Endodermal cell (in vitro differentiated cells): ENCODE measurements around the gene LRP2BP. TPM values are rescaled to one million over a fixed set of nuclear protein-coding genes. Genes with fewer than 3 reads are reported as not detected.

Experiments
- DNase-seq: peaks from one replicate; pipeline ENCODE4 v3.0.0-alpha.2; 2017
- H3K27ac ChIP-seq: 2 replicates; pipeline ENCODE4 v1.5.1; 2013; ENCODE audit warnings: mild to moderate bottlenecking, low read depth, low read length, moderate library complexity
- H3K27me3 ChIP-seq: 2 replicates; pipeline ENCODE4 v1.6.1; 2013; ENCODE audit warnings: mild to moderate bottlenecking, low read length, moderate library complexity; ENCODE audit not compliant: insufficient read depth, control insufficient read depth, poor library complexity, severe bottlenecking
- H3K36me3 ChIP-seq: 2 replicates; pipeline ENCODE4 v1.7.0; 2013; ENCODE audit warnings: mild to moderate bottlenecking, low read length, moderate library complexity; ENCODE audit not compliant: control insufficient read depth, insufficient read depth
- H3K4me1 ChIP-seq: one replicate; pipeline ENCODE4 v1.7.0; 2013; ENCODE audit warnings: low read length; ENCODE audit not compliant: control insufficient read depth, insufficient read depth
- H3K4me3 ChIP-seq: 2 replicates; pipeline ENCODE4 v1.5.1; 2013; ENCODE audit warnings: mild to moderate bottlenecking, low read length, moderate library complexity
- H3K9ac ChIP-seq: 2 replicates; pipeline ENCODE4 v1.6.1; 2013; ENCODE audit warnings: mild to moderate bottlenecking, low read length, moderate library complexity; ENCODE audit not compliant: poor library complexity, severe bottlenecking; ENCODE audit errors: extremely low read depth
- H3K9me3 ChIP-seq: 2 replicates; pipeline ENCODE4 v1.6.1; 2013; ENCODE audit warnings: mild to moderate bottlenecking, low read length, moderate library complexity; ENCODE audit not compliant: control insufficient read depth
- H3K27ac Mint-ChIP-seq: 2 replicates; pipeline ENCODE4 v1.8.0; 2020; ENCODE audit warnings: mixed read lengths
- H3K27me3 Mint-ChIP-seq: 2 replicates; pipeline ENCODE4 v1.8.0; 2021; ENCODE audit warnings: mild to moderate bottlenecking, mixed read lengths; ENCODE audit not compliant: insufficient read depth
- H3K36me3 Mint-ChIP-seq: 2 replicates; pipeline ENCODE4 v1.8.0; 2020; ENCODE audit warnings: low read depth, mixed read lengths
- H3K4me1 Mint-ChIP-seq: 2 replicates; pipeline ENCODE4 v1.8.0; 2020; ENCODE audit warnings: mixed read lengths
- H3K4me3 Mint-ChIP-seq: 2 replicates; pipeline ENCODE4 v1.8.0; 2020; ENCODE audit warnings: mild to moderate bottlenecking, moderate library complexity, mixed read lengths
- H3K9me3 Mint-ChIP-seq: 2 replicates; pipeline ENCODE4 v1.8.0; 2020; ENCODE audit warnings: mild to moderate bottlenecking, mixed read lengths
- WGBS, 2 experiments: methylation state at CpG; one replicate each; pipeline versions ENCODE4 v1.1.5 to v1.1.7; 2013; ENCODE audit warnings: missing lambda C conversion rate in 2 of 2, mixed read lengths in 1 of 2; ENCODE audit not compliant: insufficient coverage in 1 of 2, insufficient read length in 1 of 2; 5-methylcytosine and 5-hydroxymethylcytosine counted together
- total RNA-seq, 2 donors: library from RNA; stranded (reverse); fragmentation: NEBNext Ultra II Directional in 1 of 2; extraction: Animal tissue kit (Norgen Biotek cat#: 25700) in 1 of 2; gene quantifications; 2 replicates in 1 of 2; 3 replicates in 1 of 2; pipeline ENCODE4 v1.2.1, GENCODE V29; 2021
- TF ChIP-seq, protein P1 (sequence below): fragments of 200-600 bp; sonication (generic); conservative IDR thresholded peaks from 2 replicates; pipeline ENCODE4 v1.5.0; 2021; ENCODE audit warnings: antibody characterized with exemption, mild to moderate bottlenecking

The LRP2BP gene
- total RNA-seq, 2 donors from 2014 or later, result 0.15 TPM; not detected in 1

DNA sequence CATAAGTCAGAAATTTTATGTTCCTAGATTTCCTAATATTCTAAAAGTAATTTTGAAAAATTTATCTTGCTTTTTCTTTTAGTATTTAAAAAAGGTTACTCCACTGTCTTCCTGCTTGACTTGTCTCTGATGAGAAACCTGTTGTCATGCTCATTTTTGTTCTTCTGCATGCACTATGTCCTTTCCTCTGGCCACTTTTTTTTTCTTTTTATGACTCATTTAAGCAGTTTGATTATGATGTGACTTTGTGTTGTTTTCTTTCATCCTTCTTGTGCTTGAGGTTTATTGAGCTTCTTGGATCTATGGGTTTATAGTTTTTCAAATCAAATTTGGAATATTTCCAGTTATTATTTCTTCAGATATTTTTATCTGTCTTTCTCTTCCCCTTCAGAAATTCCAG lies 42.1 kb upstream of the LRP2BP start:
- Histone ChIP-seq H3K9ac (no peak overlapping the region), H3K4me1 (no peaks in the 10 kb centered on the region), H3K36me3 (no peaks in the 10 kb centered on the region), H3K4me3 (no peak overlapping the region), H3K27ac (no peak overlapping the region), H3K9me3 (no peaks in the 10 kb centered on the region), H3K27me3 (no peaks in the 10 kb centered on the region)
- Mint-ChIP-seq H3K36me3 (no peaks in the 10 kb centered on the region), H3K27ac (no peak overlapping the region), H3K27me3 (no peaks in the 10 kb centered on the region), H3K4me3 (no peak overlapping the region), H3K9me3 (no peaks in the 10 kb centered on the region), H3K4me1 (no peaks in the 10 kb centered on the region)
- TF ChIP-seq, protein P1, sequence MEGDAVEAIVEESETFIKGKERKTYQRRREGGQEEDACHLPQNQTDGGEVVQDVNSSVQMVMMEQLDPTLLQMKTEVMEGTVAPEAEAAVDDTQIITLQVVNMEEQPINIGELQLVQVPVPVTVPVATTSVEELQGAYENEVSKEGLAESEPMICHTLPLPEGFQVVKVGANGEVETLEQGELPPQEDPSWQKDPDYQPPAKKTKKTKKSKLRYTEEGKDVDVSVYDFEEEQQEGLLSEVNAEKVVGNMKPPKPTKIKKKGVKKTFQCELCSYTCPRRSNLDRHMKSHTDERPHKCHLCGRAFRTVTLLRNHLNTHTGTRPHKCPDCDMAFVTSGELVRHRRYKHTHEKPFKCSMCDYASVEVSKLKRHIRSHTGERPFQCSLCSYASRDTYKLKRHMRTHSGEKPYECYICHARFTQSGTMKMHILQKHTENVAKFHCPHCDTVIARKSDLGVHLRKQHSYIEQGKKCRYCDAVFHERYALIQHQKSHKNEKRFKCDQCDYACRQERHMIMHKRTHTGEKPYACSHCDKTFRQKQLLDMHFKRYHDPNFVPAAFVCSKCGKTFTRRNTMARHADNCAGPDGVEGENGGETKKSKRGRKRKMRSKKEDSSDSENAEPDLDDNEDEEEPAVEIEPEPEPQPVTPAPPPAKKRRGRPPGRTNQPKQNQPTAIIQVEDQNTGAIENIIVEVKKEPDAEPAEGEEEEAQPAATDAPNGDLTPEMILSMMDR, result no peak
- DNase-seq, result no peak

DNA sequence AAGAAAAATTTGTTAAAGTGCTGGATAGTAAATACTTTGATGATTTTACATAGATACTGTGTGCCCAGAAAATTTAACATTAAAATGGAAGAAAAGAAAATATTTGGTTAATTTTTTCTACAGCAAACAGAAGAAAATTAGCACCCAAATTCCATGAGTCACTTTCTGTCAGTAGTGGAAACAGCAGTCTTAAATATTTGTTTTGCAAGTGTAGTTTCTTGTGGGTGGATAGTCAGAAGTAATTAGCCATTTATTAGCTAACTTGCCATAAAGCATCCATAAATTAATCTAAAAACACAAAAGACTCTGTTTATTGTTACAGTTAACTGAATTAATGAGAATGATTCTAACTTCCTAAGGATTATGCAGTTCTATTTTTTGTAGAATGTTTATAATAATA lies 39.7 kb upstream of the LRP2BP start:
- H3K4me1 Mint-ChIP-seq, result no peaks in the 10 kb centered on the region
- H3K9ac ChIP-seq, result no peak overlapping the region
- no peaks in the 10 kb centered on the region for H3K27me3 ChIP-seq
- TF ChIP-seq, protein P1, result no peak
- no peaks in the 10 kb centered on the region for H3K9me3 Mint-ChIP-seq
- H3K27me3 Mint-ChIP-seq, result no peaks in the 10 kb centered on the region
- no peak overlapping the region for H3K4me3 ChIP-seq
- no peaks in the 10 kb centered on the region for H3K9me3 ChIP-seq
- no peaks in the 10 kb centered on the region for H3K36me3 ChIP-seq
- no peaks in the 10 kb centered on the region for H3K4me1 ChIP-seq
- no peak overlapping the region for H3K27ac ChIP-seq
- DNase-seq, result no peak
- no peak overlapping the region for H3K27ac Mint-ChIP-seq
- H3K4me3 Mint-ChIP-seq, result no peak overlapping the region
- H3K36me3 Mint-ChIP-seq, result no peaks in the 10 kb centered on the region

DNA sequence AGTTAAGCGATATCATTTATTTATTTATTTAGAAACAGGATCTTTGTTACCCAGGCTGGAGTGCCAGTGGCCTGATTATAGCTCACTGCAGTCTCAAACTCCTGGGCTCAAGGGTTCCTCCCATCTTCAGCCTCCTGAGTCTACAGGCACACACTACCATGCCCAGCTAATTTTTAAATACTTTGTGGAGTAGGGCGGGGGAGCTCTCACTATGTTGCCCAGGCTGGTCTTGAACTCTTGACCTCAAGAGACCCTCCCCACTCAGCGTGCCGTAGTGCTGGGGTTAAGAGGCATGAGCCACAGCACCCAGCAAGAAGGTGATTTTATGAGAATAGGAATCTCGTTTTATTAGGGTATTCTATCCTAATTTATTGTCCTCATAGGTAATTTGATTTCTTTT lies 33.9 kb upstream of the LRP2BP start:
- 86% methylated on average over 4 of the region's 5 CpGs; no CpG with 5 or more reads in 1 of the 2 experiments for WGBS, 2 experiments
- H3K27ac Mint-ChIP-seq, result no peak overlapping the region
- no peak overlapping the region for H3K27ac ChIP-seq

More for the DNA sequence above, 33.9 kb upstream of the LRP2BP start:
- no peaks in the 10 kb centered on the region for H3K4me1 ChIP-seq
- H3K36me3 Mint-ChIP-seq, result no peaks in the 10 kb centered on the region
- no peak for DNase-seq
- H3K9me3 Mint-ChIP-seq, result no peaks in the 10 kb centered on the region
- no peaks in the 10 kb centered on the region for H3K9me3 ChIP-seq
- H3K4me3 ChIP-seq, result no peak overlapping the region
- TF ChIP-seq, protein P1, result no peak
- no peaks in the 10 kb centered on the region for H3K36me3 ChIP-seq
- H3K4me1 Mint-ChIP-seq, result peaks cover 6% of the 10 kb centered on the region
- no peak overlapping the region for H3K4me3 Mint-ChIP-seq
- H3K27me3 ChIP-seq, result no peaks in the 10 kb centered on the region
- peaks cover 8% of the 10 kb centered on the region for H3K27me3 Mint-ChIP-seq
- H3K9ac ChIP-seq, result no peak overlapping the region
